ENCODE data around the gene BRAF. TPM values are rescaled to one million over a fixed set of nuclear protein-coding genes. Genes with fewer than 3 reads are reported as not detected.
A peak's percentile ranks its signal among the peaks of the same experiment; 100 is the strongest.
"Not testable (repeated sequence)": the region's sequence is repeated elsewhere in the genome, so short reads cannot be mapped to it uniquely, and the experiment has no call there.

The BRAF gene
- total RNA-seq, 2 experiments from 2014 or later, result 26.7 to 28.5 TPM

- Mint-ChIP-seq H3K9me3 (ENCODE audit: insufficient read depth) (no peaks in the 10 kb centered on the region), H3K4me3 (peak within 1 kb of the TSS; percentile 90), H3K27ac (peak within 1 kb of the TSS; percentile 96), H3K27me3 (ENCODE audit: low read depth) (no peaks in the 10 kb centered on the region), H3K36me3 (ENCODE audit: low read depth) (peaks cover 24% of the 10 kb centered on the region), H3K4me1 (ENCODE audit: low read depth) (peaks cover 29% of the 10 kb centered on the region)
- ATAC-seq (peak; percentile 92), DNase-seq (peak; percentile 79)
- ChIA-PET POLR2A (interaction anchor here (1.2 to 1.4 kb wide), 2 partner anchors 22 to 317 kb away, joined by 4 to 6 read pairs; no protein-coding TSS in a partner anchor), CTCF (no interaction called here)
Measured at GRCh38 chr7:140696680-140697446, 227.9 kb downstream of the BRAF start, which contains the start of gene NDUFB2. Gene NDUFB2 (plus strand): TSS chr7:140696708. CDS start chr7:140696745, 37 bp downstream.

GRCh38 chr7:140696024-140696679 lies 228.6 kb downstream of the BRAF start:
- H3K27me3 Mint-ChIP-seq (ENCODE audit: low read depth), result no peaks in the 10 kb centered on the region
- peaks cover 29% of the 10 kb centered on the region for H3K4me1 Mint-ChIP-seq (ENCODE audit: low read depth)
- ATAC-seq, result no peak
- H3K9me3 Mint-ChIP-seq (ENCODE audit: insufficient read depth), result no peaks in the 10 kb centered on the region
- DNase-seq, result peak; percentile 96
- peaks cover 28% of the 10 kb centered on the region for H3K36me3 Mint-ChIP-seq (ENCODE audit: low read depth)
- ChIA-PET POLR2A (interaction anchor here (1.4 kb wide), 1 partner anchor 21 kb away, joined by 6 read pairs; no protein-coding TSS in a partner anchor), CTCF (no interaction called here)
- H3K4me3 Mint-ChIP-seq, result peak overlapping the region; percentile 90
- peak overlapping the region; percentile 96 for H3K27ac Mint-ChIP-seq

- ATAC-seq (no peak), DNase-seq (no peak)
- no peaks in the 10 kb centered on the region for H3K9me3 Mint-ChIP-seq (ENCODE audit: insufficient read depth)
- CTCF ChIA-PET, result no interaction called here
- H3K36me3 Mint-ChIP-seq (ENCODE audit: low read depth), result peaks cover 32% of the 10 kb centered on the region
- H3K4me3 Mint-ChIP-seq, result peak overlapping the region; percentile 90
- no peaks in the 10 kb centered on the region for H3K27me3 Mint-ChIP-seq (ENCODE audit: low read depth)
- H3K4me1 Mint-ChIP-seq (ENCODE audit: low read depth), result peaks cover 29% of the 10 kb centered on the region
- POLR2A ChIA-PET, result interaction anchor here (1.4 kb wide), 1 partner anchor 20 kb away, joined by 6 read pairs; no protein-coding TSS in a partner anchor
- H3K27ac Mint-ChIP-seq, result peak overlapping the region; percentile 96
Measured at GRCh38 chr7:140695381-140695780, 229.3 kb downstream of the BRAF start.

GRCh38 chr7:140694592-140694991 lies 230.1 kb downstream of the BRAF start:
- no peaks in the 10 kb centered on the region for H3K9me3 Mint-ChIP-seq (ENCODE audit: insufficient read depth)
- ATAC-seq (no peak), DNase-seq (no peak)
- no peak overlapping the region for H3K27ac Mint-ChIP-seq
- CTCF ChIA-PET, result interaction anchor here (1.6 kb wide), 1 partner anchor 21 kb away, joined by 4 read pairs; no protein-coding TSS in a partner anchor
- peaks cover 31% of the 10 kb centered on the region for H3K36me3 Mint-ChIP-seq (ENCODE audit: low read depth)
- no peak overlapping the region for H3K4me3 Mint-ChIP-seq
- H3K4me1 Mint-ChIP-seq (ENCODE audit: low read depth), result peaks cover 25% of the 10 kb centered on the region
- no peaks in the 10 kb centered on the region for H3K27me3 Mint-ChIP-seq (ENCODE audit: low read depth)
- POLR2A ChIA-PET, result interaction anchor here (0.9 kb wide), 1 partner anchor 20 kb away, joined by 3 read pairs; no protein-coding TSS in a partner anchor

GRCh38 chr7:140693849-140694248 lies 230.9 kb downstream of the BRAF start:
- not testable (repeated sequence) for DNase-seq; ATAC-seq; H3K4me3 Mint-ChIP-seq; H3K27ac Mint-ChIP-seq; H3K9me3 Mint-ChIP-seq (ENCODE audit: insufficient read depth); H3K27me3 Mint-ChIP-seq (ENCODE audit: low read depth)
- CTCF ChIA-PET, result interaction anchor here (1.1 to 1.6 kb wide), 3 partner anchors 19 to 321 kb away, joined by 3 to 4 read pairs (median 3); partner anchors contain the start of gene MRPS33
- POLR2A ChIA-PET, result interaction anchor here (0.9 kb wide), 1 partner anchor 20 kb away, joined by 3 read pairs; no protein-coding TSS in a partner anchor
- Mint-ChIP-seq H3K36me3 (ENCODE audit: low read depth) (peaks cover 27% of the 10 kb centered on the region), H3K4me1 (ENCODE audit: low read depth) (peaks cover 20% of the 10 kb centered on the region)

- Mint-ChIP-seq H3K4me1 (ENCODE audit: low read depth) (peaks cover 8% of the 10 kb centered on the region), H3K27me3 (ENCODE audit: low read depth) (no peaks in the 10 kb centered on the region), H3K27ac (peak overlapping the region; percentile 43), H3K9me3 (ENCODE audit: insufficient read depth) (no peaks in the 10 kb centered on the region), H3K36me3 (ENCODE audit: low read depth) (peaks cover 25% of the 10 kb centered on the region), H3K4me3 (no peak overlapping the region)
- no peak for ATAC-seq
- CTCF ChIA-PET, result interaction anchor here (1.6 kb wide), 1 partner anchor 23 kb away, joined by 4 read pairs; no protein-coding TSS in a partner anchor
- DNase-seq, result no peak
- POLR2A ChIA-PET, result no interaction called here
Measured at GRCh38 chr7:140691376-140692045, 233.2 kb downstream of the BRAF start.

- DNase-seq, result no peak
Measured at GRCh38 chr7:140689199-140690152, 235.3 kb downstream of the BRAF start.

GRCh38 chr7:140688341-140688740 lies 236.4 kb downstream of the BRAF start:
- ATAC-seq, result no peak
- peak; percentile 11 for DNase-seq
- CTCF ChIA-PET, result no interaction called here
- Mint-ChIP-seq H3K27me3 (ENCODE audit: low read depth) (no peaks in the 10 kb centered on the region), H3K36me3 (ENCODE audit: low read depth) (peaks cover 34% of the 10 kb centered on the region), H3K9me3 (ENCODE audit: insufficient read depth) (no peaks in the 10 kb centered on the region), H3K27ac (no peak overlapping the region), H3K4me3 (no peak overlapping the region), H3K4me1 (ENCODE audit: low read depth) (no peaks in the 10 kb centered on the region)
- POLR2A ChIA-PET, result interaction anchor here (1.0 kb wide), 1 partner anchor 11 kb away, joined by 3 read pairs; no protein-coding TSS in a partner anchor

More at GRCh38 chr7:140689199-140690152, 235.3 kb downstream of the BRAF start:
- Mint-ChIP-seq H3K36me3 (ENCODE audit: low read depth) (peaks cover 26% of the 10 kb centered on the region), H3K4me3 (no peak overlapping the region), H3K4me1 (ENCODE audit: low read depth) (no peaks in the 10 kb centered on the region), H3K27me3 (ENCODE audit: low read depth) (no peaks in the 10 kb centered on the region), H3K27ac (no peak overlapping the region), H3K9me3 (ENCODE audit: insufficient read depth) (no peaks in the 10 kb centered on the region)
- no peak for ATAC-seq
- CTCF ChIA-PET, result no interaction called here
- POLR2A ChIA-PET, result no interaction called here

GRCh38 chr7:140686921-140687320 lies 237.8 kb downstream of the BRAF start:
- ATAC-seq, result no peak
- Mint-ChIP-seq H3K9me3 (ENCODE audit: insufficient read depth) (no peaks in the 10 kb centered on the region), H3K36me3 (ENCODE audit: low read depth) (peaks cover 36% of the 10 kb centered on the region), H3K4me3 (no peak overlapping the region), H3K4me1 (ENCODE audit: low read depth) (no peaks in the 10 kb centered on the region), H3K27ac (no peak overlapping the region), H3K27me3 (ENCODE audit: low read depth) (no peaks in the 10 kb centered on the region)
- ChIA-PET CTCF (no interaction called here), POLR2A (no interaction called here)
- peak; percentile 12 for DNase-seq

- Mint-ChIP-seq H3K9me3 (ENCODE audit: insufficient read depth) (no peaks in the 10 kb centered on the region), H3K27me3 (ENCODE audit: low read depth) (no peaks in the 10 kb centered on the region), H3K36me3 (ENCODE audit: low read depth) (peaks cover 34% of the 10 kb centered on the region), H3K4me1 (ENCODE audit: low read depth) (no peaks in the 10 kb centered on the region), H3K27ac (no peak overlapping the region), H3K4me3 (no peak overlapping the region)
- CTCF ChIA-PET, result interaction anchor here (1.1 to 1.5 kb wide), 2 partner anchors 9 to 33 kb away, joined by 3 to 4 read pairs; no protein-coding TSS in a partner anchor
- DNase-seq (peak; percentile 14), ATAC-seq (no peak)
- POLR2A ChIA-PET, result no interaction called here
Measured at GRCh38 chr7:140685407-140686087, 239.2 kb downstream of the BRAF start.

All from activated CD8-positive, alpha-beta T cell treated with anti-CD3 and anti-CD28 coated beads, Interleukin-2, amount 10 ng/mL, durations not matched to agents 7 days and 5 days (primary cell).